GM12878 (cell line): ENCODE results near the gene TMEM132C. TPM values are rescaled to one million over a fixed set of nuclear protein-coding genes. Genes with fewer than 3 reads are reported as not detected.
A peak's percentile ranks its signal among the peaks of the same experiment; 100 is the strongest.

Source experiments
- ATAC-seq: fragments of 200-7000 bp; cut with Tn5 transposase; 3 replicates; pipeline ENCODE4 v1.9.1; 2020; ENCODE audit warnings: mild to moderate bottlenecking, moderate library complexity
- BruUV-seq: library from RNA; stranded (reverse); fragments of 400-500 nt; replicated peaks from 2 replicates; lab custom pipeline; 2021; lab: Mats Ljungman, UMichigan
- CTCF ChIA-PET: fragments of 300-600 bp; sonication (Branson Sonifier 250); formaldehyde crosslinking; extraction: SDS; loops from one replicate; lab custom pipeline; 2021; ENCODE audit warnings: inconsistent platforms; lab: Yijun Ruan, JAX
- POLR2A ChIA-PET: fragments of 350-600 bp; formaldehyde crosslinking; extraction: SDS; loops from one replicate; lab custom pipeline; 2021; ENCODE audit warnings: inconsistent platforms; lab: Charles Lee
- RAD21 ChIA-PET: fragments of 300-600 bp; sonication (Branson Sonifier 250); formaldehyde crosslinking; loops from one replicate; lab custom pipeline; 2023; ENCODE audit warnings: antibody characterized with exemption; ENCODE audit not compliant: unreplicated experiment; lab: Charles Lee
- SMC1A ChIA-PET: fragments of 300-600 bp; sonication (Branson Sonifier 250); formaldehyde crosslinking; loops from one replicate; lab custom pipeline; 2023; ENCODE audit not compliant: unreplicated experiment, uncharacterized antibody; lab: Charles Lee
- DNase-seq: peaks from one replicate; pipeline ENCODE4 v3.0.0-alpha.2; 2011; ENCODE audit warnings: low read depth, low spot score
- FAIRE-seq: peaks from 3 replicates; lab custom pipeline; 2011; peaks lifted over from hg19 to GRCh38; lab: Jason Lieb, UNC
- H2AFZ ChIP-seq: 2 replicates; pipeline ENCODE4 v1.6.0; 2011; ENCODE audit warnings: low read depth, low read length, control low read depth; ENCODE audit not compliant: control insufficient read depth
- H3K27ac ChIP-seq: 2 replicates; pipeline ENCODE4 v1.5.1; 2011; ENCODE audit warnings: control low read depth; ENCODE audit not compliant: control insufficient read depth, insufficient read depth
- H3K27me3 ChIP-seq, 2 experiments: replicated peaks in 1 of 2; 2 replicates each; pipeline versions ENCODE4 v1.6.0 to v1.6.1; 2011; ENCODE audit warnings: low read length in 1 of 2; ENCODE audit not compliant: control insufficient read depth in 2 of 2, insufficient read depth in 2 of 2
- H3K36me3 ChIP-seq, 2 experiments: 2 replicates each; pipeline ENCODE4 v1.5.1; 2011; ENCODE audit warnings: low read length in 1 of 2; ENCODE audit not compliant: control insufficient read depth in 2 of 2, insufficient read depth in 2 of 2
- H3K4me1 ChIP-seq: 2 replicates; pipeline ENCODE4 v1.6.1; 2011; ENCODE audit warnings: mild to moderate bottlenecking, low read length, moderate library complexity, mixed read lengths; ENCODE audit not compliant: control insufficient read depth, insufficient read depth
- H3K4me2 ChIP-seq: 2 replicates; pipeline ENCODE4 v1.6.0; 2011; ENCODE audit warnings: control low read depth; ENCODE audit not compliant: control insufficient read depth, insufficient read depth
- H3K4me3 ChIP-seq: fragments of 200-600 bp; sonication (generic); 2 replicates; pipeline ENCODE4 v1.5.1; 2016
- H3K79me2 ChIP-seq: 2 replicates; pipeline ENCODE4 v1.6.0; 2011; ENCODE audit warnings: low read length; ENCODE audit not compliant: control insufficient read depth, insufficient read depth
- H3K9ac ChIP-seq: 2 replicates; pipeline ENCODE4 v1.8.0; 2011; ENCODE audit warnings: low read length, control low read depth, mixed read lengths; ENCODE audit not compliant: control insufficient read depth, insufficient read depth
- H3K9me3 ChIP-seq: replicated peaks from 3 replicates; pipeline ENCODE4 v1.5.1; 2011; ENCODE audit warnings: mild to moderate bottlenecking, low read length; ENCODE audit not compliant: control insufficient read depth, insufficient read depth
- H4K20me1 ChIP-seq: 2 replicates; pipeline ENCODE4 v1.6.0; 2011; ENCODE audit not compliant: control insufficient read depth, insufficient read depth
- CHD4 ChIP-seq: fragments of 200-600 bp; sonication (generic); IDR thresholded peaks from 2 replicates; pipeline ENCODE4 v1.6.1; 2016; ENCODE audit warnings: mild to moderate bottlenecking
- IKZF1 ChIP-seq: fragments of 450-650 bp; conservative IDR thresholded peaks from 2 replicates; pipeline ENCODE4 v1.6.1; 2017; ENCODE audit warnings: antibody characterized with exemption, mild to moderate bottlenecking
- NKRF ChIP-seq: fragments of 450-650 bp; conservative IDR thresholded peaks from 2 replicates; pipeline ENCODE4 v1.6.1; 2017; ENCODE audit warnings: mild to moderate bottlenecking, moderate library complexity
- PAX5 ChIP-seq: IDR thresholded peaks from 2 replicates; pipeline ENCODE4 v1.6.1; 2011; ENCODE audit warnings: low read depth, low read length, borderline replicate concordance
- SMAD5 ChIP-seq: IDR thresholded peaks from 2 replicates; pipeline ENCODE4 v1.6.1; 2016; ENCODE audit warnings: antibody characterized with exemption, low read depth
- STAT1 ChIP-seq: fragments of 450-650 bp; conservative IDR thresholded peaks from 2 replicates; pipeline ENCODE4 v1.6.1; 2014; ENCODE audit warnings: antibody characterized with exemption, mild to moderate bottlenecking
- WGBS: methylation state at CpG from one replicate; pipeline ENCODE4 v1.1.6; 2016; ENCODE audit warnings: low lambda C conversion rate; ENCODE audit not compliant: insufficient replicate concordance, insufficient coverage; ENCODE audit errors: missing lambda C conversion rate; 5-methylcytosine and 5-hydroxymethylcytosine counted together
- in situ Hi-C: fragments of 300-500 bp; cut with MboI; formaldehyde crosslinking; loops from 9 replicates; pipeline ENCODE4 v1.14.3; 2018; ENCODE audit warnings: mixed read lengths
- intact Hi-C: fragments of 100-400 bp; cut with micrococcal nuclease; formaldehyde crosslinking; loops from one replicate; pipeline ENCODE4 v1.14.2; 2022; ENCODE audit not compliant: unreplicated experiment
- polyA plus RNA-seq, 11 experiments: library from polyadenylated mRNA; depleted of rRNA in 4 of 11; unstranded in 6 of 11; stranded (reverse) in 5 of 11; fragments of >200 nt; fragmentation: Nextera tagmentation in 4 of 11; fragmentation: Illumina TruSeq in 1 of 11; extraction: Ambion mirVana in 4 of 11; extraction: Trizol in 1 of 11; gene quantifications; 1 replicate in 1 of 11; 2 replicates in 10 of 11; pipeline versions ENCODE4 v1.2.1 to v1.2.3, GENCODE V29; 2011 to 2016; ENCODE audit warnings: inconsistent platforms in 2 of 11, missing spikeins in 2 of 11, low read depth in 1 of 11
- total RNA-seq, 4 experiments: library from RNA; depleted of rRNA in 3 of 4; stranded (reverse); fragments of >200 nt in 3 of 4; fragmentation: Illumina TruSeq in 1 of 4; extraction: Trizol in 1 of 4; gene quantifications; 2 replicates each; pipeline versions ENCODE4 v1.2.1 to v1.2.3, GENCODE V29; 2013 to 2021

The TMEM132C gene
- total and polyA plus RNA-seq, 10 of the 15 experiments (the other 5 are each of a cell fraction or from before 2014, with no cell fraction given), result not detected

DNA sequence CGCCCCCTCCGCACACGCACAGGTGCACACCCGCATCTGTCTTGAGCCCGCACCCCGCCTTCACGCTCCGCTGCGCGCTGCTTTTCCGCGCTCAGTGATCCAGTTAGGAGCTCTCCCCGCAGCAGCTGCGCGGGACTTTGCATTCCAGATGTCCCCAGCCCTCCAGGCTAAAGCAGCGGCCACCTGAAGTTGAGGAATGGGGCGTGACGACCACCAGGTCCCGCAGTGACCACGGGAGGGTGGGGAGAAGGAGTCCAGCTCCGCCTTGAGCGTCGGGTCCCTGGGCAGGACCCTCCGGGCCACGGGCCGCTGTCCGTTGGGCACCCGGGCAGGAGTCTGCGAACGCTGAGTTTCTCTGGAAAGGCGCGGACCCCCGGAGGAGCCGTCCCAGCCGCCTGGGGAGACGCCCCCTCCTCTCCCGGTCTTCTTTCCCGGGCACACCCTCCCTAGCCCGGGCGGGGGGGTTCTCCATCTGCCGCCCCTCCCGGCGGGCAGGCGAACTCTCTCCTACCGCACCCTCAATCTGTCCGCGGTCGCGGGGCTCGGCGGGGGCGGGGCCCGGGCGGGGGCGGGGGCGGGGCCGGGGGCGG lies 334 bp upstream of the TMEM132C start:
- no peak overlapping the region for H3K27ac ChIP-seq

More for the DNA sequence above, 334 bp upstream of the TMEM132C start:
- FAIRE-seq (no peak), ATAC-seq (no peak), DNase-seq (no peak)
- TF ChIP-seq CHD4, result no peak
- no peak for TF ChIP-seq IKZF1
- TF ChIP-seq SMAD5, result no peak
- TF ChIP-seq PAX5, result 0 out of 2 replicates have a peak, but pooled peaks have one; percentile 23
- no peak for TF ChIP-seq NKRF
- no peak for TF ChIP-seq STAT1
- H4K20me1 ChIP-seq, result no peaks in the 10 kb centered on the region
- no peak overlapping the region for H3K4me3 ChIP-seq
- no peaks in the 10 kb centered on the region for H3K4me1 ChIP-seq
- no peak overlapping the region for H3K9ac ChIP-seq
- H3K79me2 ChIP-seq, result no peaks in the 10 kb centered on the region
- H2AFZ ChIP-seq, result no peak overlapping the region
- in situ Hi-C loops (no loop called here), intact Hi-C loops (no loop called here)
- H3K36me3 ChIP-seq, result no peaks in the 10 kb centered on the region
- H3K9me3 ChIP-seq, result no peaks in the 10 kb centered on the region
- WGBS, result 40% methylated on average over 34 of the region's 58 CpGs
- no peaks in the 10 kb centered on the region; a peak in 2 of 4 replicates for H3K27me3 ChIP-seq
- SMC1A ChIA-PET, result no interaction called here
- no TSS peak for BruUV-seq
- CTCF ChIA-PET, result no interaction called here
- RAD21 ChIA-PET, result no interaction called here
- no peak overlapping the region for H3K4me2 ChIP-seq
- POLR2A ChIA-PET, result no interaction called here
